Fibroblast of mammary gland (primary cell): Measurements from ENCODE around the gene ACER1.

Experiments used
- DNase-seq: peaks from one replicate; pipeline ENCODE4 v3.0.0-alpha.2; 2010; ENCODE audit warnings: low read depth
- H3K4me3 ChIP-seq: 2 replicates; pipeline ENCODE4 v1.5.1; 2011; ENCODE audit warnings: low read depth, mild to moderate bottlenecking, low read length, moderate library complexity; ENCODE audit not compliant: control insufficient read depth
- CTCF ChIP-seq: conservative IDR thresholded peaks from 2 replicates; pipeline ENCODE4 v1.5.1; 2011; ENCODE audit warnings: low read depth, low read length, inconsistent platforms; ENCODE audit not compliant: control insufficient read depth, insufficient read depth

Gene ACER1

GRCh38 chr19:6376512-6377190, 43.2 kb upstream of the ACER1 start:
- DNase-seq, result no peak
- no peak overlapping the region for H3K4me3 ChIP-seq
- no peak for TF ChIP-seq CTCF

GRCh38 chr19:6375411-6376010, 42.1 kb upstream of the ACER1 start, which contains the start of gene PSPN:
Gene PSPN (minus strand): TSS chr19:6375933. CDS start chr19:6375849, 84 bp downstream.
- no peak for DNase-seq
- TF ChIP-seq CTCF, result no peak
- H3K4me3 ChIP-seq, result no peak within 1 kb of the TSS

GRCh38 chr19:6374711-6375410, 41.4 kb upstream of the ACER1 start:
- TF ChIP-seq CTCF, result no peak
- DNase-seq, result no peak
- H3K4me3 ChIP-seq, result no peak overlapping the region

- TF ChIP-seq CTCF, result no peak
These were observed 40.8 kb upstream of the ACER1 start for GRCh38 chr19:6374161-6374709.

GRCh38 chr19:6373813-6374108, 40.3 kb upstream of the ACER1 start:
- H3K4me3 ChIP-seq, result peak overlapping the region; percentile 50
- no peak for TF ChIP-seq CTCF
- no peak for DNase-seq

More at GRCh38 chr19:6374161-6374709, 40.8 kb upstream of the ACER1 start:
- peak overlapping the region; percentile 50 for H3K4me3 ChIP-seq
- no peak for DNase-seq

- TF ChIP-seq CTCF, result no peak
- peak; percentile 97 for DNase-seq
- peak overlapping the region; percentile 63 for H3K4me3 ChIP-seq
These were observed 39.8 kb upstream of the ACER1 start for GRCh38 chr19:6373096-6373812.
